B cell (primary cell): Measurements from ENCODE around the gene DIP2A.

ENCODE experiments used
- EZH2 ChIP-seq: IDR thresholded peaks from 2 replicates; pipeline ENCODE4 v1.6.1; 2012; ENCODE audit warnings: borderline replicate concordance, low read depth, mild to moderate bottlenecking, moderate library complexity, low read length; ENCODE audit not compliant: insufficient read depth, poor library complexity, severe bottlenecking
- TF ChIP-seq, protein P1 (sequence below): fragments of 200-600 bp; IDR thresholded peaks from one replicate; pipeline ENCODE4 v1.8.0; 2022; ENCODE audit warnings: antibody characterized with exemption, mild to moderate bottlenecking

DNA sequence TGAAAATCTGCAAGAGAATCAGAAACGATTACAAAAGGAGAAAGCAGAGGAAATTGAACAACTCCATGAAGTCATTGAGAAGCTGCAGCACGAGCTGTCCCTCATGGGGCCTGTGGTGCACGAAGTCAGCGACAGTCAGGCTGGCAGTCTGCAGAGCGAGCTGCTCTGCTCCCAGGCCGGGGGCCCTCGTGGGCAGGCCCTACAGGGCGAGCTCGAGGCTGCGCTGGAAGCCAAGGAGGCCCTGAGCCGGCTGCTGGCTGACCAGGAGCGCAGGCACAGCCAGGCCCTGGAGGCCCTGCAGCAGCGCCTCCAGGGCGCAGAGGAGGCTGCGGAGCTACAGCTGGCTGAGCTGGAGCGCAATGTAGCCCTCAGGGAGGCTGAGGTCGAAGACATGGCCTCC lies 47.5 kb upstream of the DIP2A start:
- no peak for TF ChIP-seq EZH2
- TF ChIP-seq, protein P1, sequence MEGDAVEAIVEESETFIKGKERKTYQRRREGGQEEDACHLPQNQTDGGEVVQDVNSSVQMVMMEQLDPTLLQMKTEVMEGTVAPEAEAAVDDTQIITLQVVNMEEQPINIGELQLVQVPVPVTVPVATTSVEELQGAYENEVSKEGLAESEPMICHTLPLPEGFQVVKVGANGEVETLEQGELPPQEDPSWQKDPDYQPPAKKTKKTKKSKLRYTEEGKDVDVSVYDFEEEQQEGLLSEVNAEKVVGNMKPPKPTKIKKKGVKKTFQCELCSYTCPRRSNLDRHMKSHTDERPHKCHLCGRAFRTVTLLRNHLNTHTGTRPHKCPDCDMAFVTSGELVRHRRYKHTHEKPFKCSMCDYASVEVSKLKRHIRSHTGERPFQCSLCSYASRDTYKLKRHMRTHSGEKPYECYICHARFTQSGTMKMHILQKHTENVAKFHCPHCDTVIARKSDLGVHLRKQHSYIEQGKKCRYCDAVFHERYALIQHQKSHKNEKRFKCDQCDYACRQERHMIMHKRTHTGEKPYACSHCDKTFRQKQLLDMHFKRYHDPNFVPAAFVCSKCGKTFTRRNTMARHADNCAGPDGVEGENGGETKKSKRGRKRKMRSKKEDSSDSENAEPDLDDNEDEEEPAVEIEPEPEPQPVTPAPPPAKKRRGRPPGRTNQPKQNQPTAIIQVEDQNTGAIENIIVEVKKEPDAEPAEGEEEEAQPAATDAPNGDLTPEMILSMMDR = no peak
